DOHH2 (cell line): ENCODE data around the gene DOCK1.

Source experiments
- H3F3A ChIP-seq: fragments of 200-600 bp; sonication (generic), shearing (Covaris generic); 2 replicates; pipeline ENCODE4 v1.6.0; 2016; ENCODE audit warnings: antibody characterized with exemption, mild to moderate bottlenecking; ENCODE audit not compliant: control insufficient read depth, insufficient read depth
- H3K27ac ChIP-seq: fragments of 200-600 bp; sonication (generic); 2 replicates; pipeline ENCODE4 v1.5.1; 2014; ENCODE audit warnings: low read depth, mild to moderate bottlenecking, low read length, moderate library complexity
- H3K27me3 ChIP-seq: fragments of 200-600 bp; sonication (generic); 2 replicates; pipeline ENCODE4 v1.6.1; 2014; ENCODE audit warnings: mild to moderate bottlenecking, low read length, mixed read lengths; ENCODE audit not compliant: control insufficient read depth
- H3K36me3 ChIP-seq: fragments of 200-600 bp; sonication (generic); 2 replicates; pipeline ENCODE4 v1.6.1; 2014; ENCODE audit warnings: mild to moderate bottlenecking, low read length, moderate library complexity, mixed read lengths; ENCODE audit not compliant: control insufficient read depth
- H3K4me1 ChIP-seq: fragments of 200-600 bp; sonication (generic); 2 replicates; pipeline ENCODE4 v1.6.1; 2014; ENCODE audit warnings: mild to moderate bottlenecking, low read length, mixed read lengths; ENCODE audit not compliant: control insufficient read depth
- H3K4me2 ChIP-seq: fragments of 200-600 bp; sonication (generic); 2 replicates; pipeline ENCODE4 v1.6.0; 2014; ENCODE audit warnings: mild to moderate bottlenecking, low read length, moderate library complexity
- H3K4me3 ChIP-seq: fragments of 200-600 bp; sonication (generic); 2 replicates; pipeline ENCODE4 v1.5.1; 2014; ENCODE audit warnings: mild to moderate bottlenecking, low read length, mixed read lengths
- H3K79me2 ChIP-seq: fragments of 200-600 bp; sonication (generic); 2 replicates; pipeline ENCODE4 v1.6.1; 2014; ENCODE audit warnings: mild to moderate bottlenecking, low read length, mixed read lengths; ENCODE audit not compliant: control insufficient read depth
- H3K9me2 ChIP-seq: fragments of 200-600 bp; sonication (generic); replicated peaks from 2 replicates; pipeline ENCODE4 v1.6.1; 2014; ENCODE audit warnings: mild to moderate bottlenecking, low read length, mixed read lengths; ENCODE audit not compliant: control insufficient read depth
- H3K9me3 ChIP-seq: fragments of 200-600 bp; sonication (generic); 2 replicates; pipeline ENCODE4 v1.6.1; 2014; ENCODE audit warnings: antibody characterized with exemption, low read length, mixed read lengths; ENCODE audit not compliant: control insufficient read depth, insufficient read depth
- H4K20me1 ChIP-seq: fragments of 200-600 bp; sonication (generic); 2 replicates; pipeline ENCODE4 v1.6.0; 2014; ENCODE audit warnings: low read depth, mild to moderate bottlenecking, antibody characterized with exemption, low read length, moderate library complexity; ENCODE audit not compliant: control insufficient read depth, insufficient read depth
- CTCF ChIP-seq: fragments of 200-600 bp; sonication (generic); IDR thresholded peaks from one replicate; pipeline ENCODE4 v1.5.1; 2014; ENCODE audit warnings: antibody characterized with exemption, mild to moderate bottlenecking, low read depth, low read length; ENCODE audit not compliant: poor library complexity, severe bottlenecking
- EZH2phosphoT487 ChIP-seq: fragments of 200-600 bp; sonication (generic); IDR thresholded peaks from 2 replicates; pipeline ENCODE4 v1.6.1; 2017; ENCODE audit warnings: borderline replicate concordance, mild to moderate bottlenecking, antibody characterized with exemption, low read length, moderate library complexity, mixed read lengths

The DOCK1 gene

GRCh38 chr10:127021801-127022200 lies 116.6 kb downstream of the DOCK1 start:
- H3K4me1 ChIP-seq = no peaks in the 10 kb centered on the region
- no peaks in the 10 kb centered on the region for H3F3A ChIP-seq

GRCh38 chr10:127024685-127025435 lies 119.6 kb downstream of the DOCK1 start:
- no peaks in the 10 kb centered on the region for H3F3A ChIP-seq
- H3K36me3 ChIP-seq = no peaks in the 10 kb centered on the region
- H3K4me3 ChIP-seq = no peak overlapping the region
- H4K20me1 ChIP-seq = no peaks in the 10 kb centered on the region
- H3K27me3 ChIP-seq = no peaks in the 10 kb centered on the region
- no peaks in the 10 kb centered on the region for H3K9me2 ChIP-seq
- H3K27ac ChIP-seq = no peak overlapping the region
- no peaks in the 10 kb centered on the region for H3K79me2 ChIP-seq
- no peaks in the 10 kb centered on the region for H3K4me1 ChIP-seq
- TF ChIP-seq EZH2phosphoT487 (no peak), CTCF (no peak)
- no peak overlapping the region for H3K4me2 ChIP-seq
- H3K9me3 ChIP-seq = peaks cover 7% of the 10 kb centered on the region; the same call in 1 of the 2 replicates

More at GRCh38 chr10:127021801-127022200, 116.6 kb downstream of the DOCK1 start:
- H3K4me3 ChIP-seq = no peak overlapping the region
- H3K27me3 ChIP-seq = no peaks in the 10 kb centered on the region
- H3K9me2 ChIP-seq = no peaks in the 10 kb centered on the region
- no peak overlapping the region for H3K4me2 ChIP-seq
- no peaks in the 10 kb centered on the region for H4K20me1 ChIP-seq
- no peak overlapping the region for H3K27ac ChIP-seq
- no peaks in the 10 kb centered on the region; the same call in 1 of the 2 replicates for H3K9me3 ChIP-seq
- no peaks in the 10 kb centered on the region for H3K36me3 ChIP-seq
- TF ChIP-seq EZH2phosphoT487 = no peak
- no peak for TF ChIP-seq CTCF
- H3K79me2 ChIP-seq = no peaks in the 10 kb centered on the region

GRCh38 chr10:127027786-127028185 lies 122.6 kb downstream of the DOCK1 start:
- Histone ChIP-seq H3K4me2 (no peak overlapping the region), H3K4me1 (no peaks in the 10 kb centered on the region), H3K9me3 (peaks cover 7% of the 10 kb centered on the region; the same call in 1 of the 2 replicates), H3F3A (no peaks in the 10 kb centered on the region), H3K27ac (no peak overlapping the region), H3K79me2 (no peaks in the 10 kb centered on the region), H3K36me3 (no peaks in the 10 kb centered on the region), H4K20me1 (no peaks in the 10 kb centered on the region), H3K4me3 (no peak overlapping the region), H3K9me2 (no peaks in the 10 kb centered on the region), H3K27me3 (no peaks in the 10 kb centered on the region)
- TF ChIP-seq EZH2phosphoT487 = no peak
- TF ChIP-seq CTCF = no peak
